ENCODE results near the gene ADAM19.

- TF ChIP-seq CTCF (IDR thresholded peaks at IDR 0.05; ENCODE audit: low read depth, low read length) = no peak
- TF ChIP-seq EZH2phosphoT487 (IDR thresholded peaks at IDR 0.05; ENCODE audit: low read depth) = no peak
Measured at GRCh38 chr5:157600252-157600651, 24.7 kb upstream of the ADAM19 start.

Data from OCI-LY3 (cell line).